GM23338 (cell line): ENCODE measurements around the gene ITGA4. TPM values are rescaled to one million over a fixed set of nuclear protein-coding genes. Genes with fewer than 3 reads are reported as not detected.

ENCODE experiments used
- ATAC-seq: fragments of 200-7000 bp; cut with Tn5 transposase; 3 replicates; pipeline ENCODE4 v1.9.1; 2020
- DNase-seq: peaks from one replicate; pipeline ENCODE4 v3.0.0-alpha.2; 2015; ENCODE audit warnings: low spot score
- H2AFZ ChIP-seq: fragments of 200-600 bp; sonication (generic); 2 replicates; pipeline ENCODE4 v1.8.0; 2016; ENCODE audit warnings: antibody characterized with exemption, mild to moderate bottlenecking, moderate library complexity
- H3F3A ChIP-seq: fragments of 200-600 bp; sonication (generic); replicated peaks from 2 replicates; pipeline ENCODE4 v1.8.0; 2017; ENCODE audit warnings: antibody characterized with exemption, mixed run types, low read depth
- H3K27ac ChIP-seq: fragments of 200-600 bp; sonication (generic); 2 replicates; pipeline ENCODE4 v1.6.1; 2016; ENCODE audit warnings: low read depth
- H3K27me3 ChIP-seq: fragments of 200-600 bp; sonication (generic); 2 replicates; pipeline ENCODE4 v1.8.0; 2016; ENCODE audit warnings: mild to moderate bottlenecking, mixed run types, moderate library complexity; ENCODE audit not compliant: insufficient read depth
- H3K36me3 ChIP-seq: fragments of 200-600 bp; sonication (generic); 2 replicates; pipeline ENCODE4 v1.8.0; 2016; ENCODE audit warnings: mild to moderate bottlenecking; ENCODE audit not compliant: insufficient read depth
- H3K4me1 ChIP-seq: fragments of 200-600 bp; sonication (generic); 2 replicates; pipeline ENCODE4 v1.8.0; 2016; ENCODE audit warnings: mild to moderate bottlenecking, moderate library complexity; ENCODE audit not compliant: insufficient read depth
- H3K4me2 ChIP-seq: fragments of 200-600 bp; sonication (generic); 2 replicates; pipeline ENCODE4 v1.7.1; 2017; ENCODE audit warnings: mixed run types
- H3K4me3 ChIP-seq: fragments of 200-600 bp; sonication (generic); 2 replicates; pipeline ENCODE4 v1.6.1; 2016; ENCODE audit warnings: mixed run types
- H3K79me2 ChIP-seq: fragments of 200-600 bp; sonication (generic); replicated peaks from 2 replicates; pipeline ENCODE4 v1.8.0; 2017; ENCODE audit warnings: mild to moderate bottlenecking; ENCODE audit not compliant: insufficient read depth
- H3K9me2 ChIP-seq: fragments of 200-600 bp; sonication (generic); 2 replicates; pipeline ENCODE4 v1.8.0; 2017; ENCODE audit not compliant: insufficient read depth
- H4K20me1 ChIP-seq: fragments of 200-600 bp; sonication (generic); replicated peaks from 2 replicates; pipeline ENCODE4 v1.8.0; 2017; ENCODE audit warnings: mild to moderate bottlenecking; ENCODE audit not compliant: insufficient read depth
- H3K27ac Mint-ChIP-seq: 2 replicates; pipeline ENCODE4 v1.8.0; 2020; ENCODE audit warnings: inconsistent platforms, mild to moderate bottlenecking, moderate library complexity, mixed read lengths
- H3K27me3 Mint-ChIP-seq: 3 replicates; pipeline ENCODE4 v1.8.0; 2022; ENCODE audit warnings: low read depth, mild to moderate bottlenecking, moderate library complexity, mixed read lengths, inconsistent platforms; ENCODE audit not compliant: insufficient read depth, poor library complexity
- H3K36me3 Mint-ChIP-seq: 3 replicates; pipeline ENCODE4 v1.8.0; 2021; ENCODE audit warnings: low read depth, mild to moderate bottlenecking, inconsistent platforms, moderate library complexity, mixed read lengths
- H3K4me1 Mint-ChIP-seq: 3 replicates; pipeline ENCODE4 v1.8.0; 2020; ENCODE audit warnings: mild to moderate bottlenecking, inconsistent platforms, mixed read lengths
- H3K4me3 Mint-ChIP-seq: 3 replicates; pipeline ENCODE4 v1.8.0; 2021; ENCODE audit warnings: moderate library complexity, mild to moderate bottlenecking, inconsistent platforms, mixed read lengths
- H3K9me3 Mint-ChIP-seq: 3 replicates; pipeline ENCODE4 v1.8.0; 2020; ENCODE audit warnings: moderate library complexity, mild to moderate bottlenecking, inconsistent platforms, mixed read lengths
- CTCF ChIP-seq, 2 experiments: fragments of 200-600 bp in 1 of 2; sonication (generic) in 1 of 2; conservative IDR thresholded peaks; 2 replicates each; pipeline versions ENCODE4 v1.5.1 to v1.6.1; 2016 to 2017; ENCODE audit warnings: antibody characterized with exemption in 2 of 2, low read depth in 2 of 2, mild to moderate bottlenecking in 2 of 2, moderate library complexity in 1 of 2
- NANOG ChIP-seq: IDR thresholded peaks from 2 replicates; pipeline ENCODE4 v1.6.1; 2016; ENCODE audit warnings: antibody characterized with exemption, borderline replicate concordance
- REST ChIP-seq: IDR thresholded peaks from one replicate; pipeline ENCODE4 v1.6.1; 2018; ENCODE audit warnings: antibody characterized with exemption; ENCODE audit not compliant: unreplicated experiment
- STAT1 ChIP-seq: IDR thresholded peaks from one replicate; pipeline ENCODE4 v1.6.1; 2016; ENCODE audit warnings: antibody characterized with exemption; ENCODE audit not compliant: unreplicated experiment
- ZNF114 ChIP-seq: fragments of 250-450 bp; sonication (Bioruptor Pico); IDR thresholded peaks from 2 replicates; pipeline ENCODE4 v1.5.0; 2020; ENCODE audit warnings: mild to moderate bottlenecking, moderate library complexity
- ZNF331 ChIP-seq: fragments of 250-450 bp; sonication (Bioruptor Pico); IDR thresholded peaks from 2 replicates; pipeline ENCODE4 v1.5.0; 2020; ENCODE audit warnings: low read depth, mild to moderate bottlenecking, moderate library complexity
- polyA plus RNA-seq: library from polyadenylated mRNA; unstranded; fragments of >200 nt; fragmentation: Nextera tagmentation; extraction: Ambion mirVana; gene quantifications from 2 replicates; pipeline ENCODE4 v1.2.1, GENCODE V29; 2016
- total RNA-seq: library from RNA; depleted of rRNA; stranded (reverse); fragments of >200 nt; shearing (Covaris generic); gene quantifications from 2 replicates; pipeline ENCODE4 v1.2.3, GENCODE V29; 2014

Gene ITGA4
- total and polyA plus RNA-seq, 2 experiments from 2014 or later: 1.2 to 4.6 TPM

GRCh38 chr2:181440919-181441318 is 16.3 kb upstream of the ITGA4 start (continued):
- no peak for TF ChIP-seq ZNF331 (CRISPR knock-in tag)
- no peak for TF ChIP-seq NANOG
- TF ChIP-seq REST: no peak
- TF ChIP-seq CTCF (conservative IDR thresholded peaks at IDR 0.05; ENCODE audit: low read depth in 2 of 2): no peak
- TF ChIP-seq STAT1: no peak

DNA sequence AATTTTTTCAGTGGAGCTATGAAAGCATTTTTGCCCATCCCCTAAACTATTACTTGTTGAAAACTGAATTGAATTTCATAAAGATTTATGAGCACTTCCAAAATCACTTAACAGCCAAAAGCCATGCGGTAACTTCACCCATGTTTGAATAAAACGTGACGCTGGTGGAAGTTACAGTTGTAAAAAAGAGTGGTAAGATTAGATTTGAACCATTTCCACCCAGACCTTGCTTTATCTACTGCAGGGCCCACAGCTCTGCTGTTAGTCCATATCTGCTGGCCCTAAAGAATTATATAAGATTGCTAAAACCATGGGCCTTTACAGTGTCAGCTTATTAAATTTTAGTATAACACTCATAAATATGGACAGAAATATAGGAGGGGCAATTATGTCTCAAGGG is 15.5 kb upstream of the ITGA4 start:
- Mint-ChIP-seq H3K27me3 (no peaks in the 10 kb centered on the region), H3K4me1 (peaks cover 13% of the 10 kb centered on the region; the same call in 2 of the 3 replicates), H3K27ac (no peak overlapping the region), H3K9me3 (no peaks in the 10 kb centered on the region), H3K4me3 (no peak overlapping the region), H3K36me3 (no peaks in the 10 kb centered on the region)
- no peak overlapping the region for H3K4me3 ChIP-seq
- no peaks in the 10 kb centered on the region for H3K79me2 ChIP-seq
- H3K27me3 ChIP-seq: no peaks in the 10 kb centered on the region
- ATAC-seq (no peak), DNase-seq (no peak)
- no peak for TF ChIP-seq ZNF331 (CRISPR knock-in tag)
- TF ChIP-seq ZNF114 (CRISPR knock-in tag): no peak
- TF ChIP-seq CTCF (conservative IDR thresholded peaks at IDR 0.05; ENCODE audit: low read depth in 2 of 2): no peak
- H3K9me2 ChIP-seq: no peaks in the 10 kb centered on the region
- H3K4me1 ChIP-seq: no peaks in the 10 kb centered on the region
- H2AFZ ChIP-seq: no peak overlapping the region
- H3F3A ChIP-seq: no peaks in the 10 kb centered on the region
- H3K27ac ChIP-seq: no peak overlapping the region
- no peak overlapping the region for H3K4me2 ChIP-seq
- no peaks in the 10 kb centered on the region for H3K36me3 ChIP-seq
- no peaks in the 10 kb centered on the region for H4K20me1 ChIP-seq
